Activated T-helper 1 cell treated with anti-CD3 and anti-CD28 coated beads, Interleukin-12 subunit alpha, Interleukin-12 subunit beta, Interleukin-2, Interleukin-4 antibody, amounts not matched to agents 30 ng/mL and 10 ng/mL and 1 ng/mL, durations not matched to agents 14 hours and 24 hours and 36 hours (primary cell): ENCODE results near the gene CLEC4C. TPM values are rescaled to one million over a fixed set of nuclear protein-coding genes. Genes with fewer than 3 reads are reported as not detected.

Experiments
- DNase-seq: peaks from one replicate; pipeline ENCODE4 v3.0.0; 2021; ENCODE audit warnings: low spot score
- H3K27ac Mint-ChIP-seq: one replicate; pipeline ENCODE4 v1.8.0; 2021; ENCODE audit warnings: mild to moderate bottlenecking, mixed read lengths
- H3K27me3 Mint-ChIP-seq: one replicate; pipeline ENCODE4 v1.8.0; 2022; ENCODE audit warnings: mild to moderate bottlenecking, moderate library complexity, mixed read lengths; ENCODE audit not compliant: insufficient read depth
- H3K36me3 Mint-ChIP-seq: one replicate; pipeline ENCODE4 v1.8.0; 2021; ENCODE audit warnings: low read depth, mixed read lengths
- H3K4me1 Mint-ChIP-seq: one replicate; pipeline ENCODE4 v1.8.0; 2021; ENCODE audit warnings: low read depth, mixed read lengths
- H3K4me3 Mint-ChIP-seq: one replicate; pipeline ENCODE4 v1.8.0; 2021; ENCODE audit warnings: mild to moderate bottlenecking, moderate library complexity, mixed read lengths
- H3K9me3 Mint-ChIP-seq: one replicate; pipeline ENCODE4 v1.8.0; 2021; ENCODE audit warnings: mixed read lengths
- intact Hi-C: fragments of 100-400 bp; cut with micrococcal nuclease; formaldehyde crosslinking; loops from one replicate; pipeline ENCODE4 v1.15.1; 2024
- total RNA-seq: library from RNA; stranded (reverse); gene quantifications from 2 replicates; pipeline ENCODE4 v1.2.3, GENCODE V29; 2022

Gene CLEC4C
- total RNA-seq, 1 donor from 2014 or later = not detected

DNA sequence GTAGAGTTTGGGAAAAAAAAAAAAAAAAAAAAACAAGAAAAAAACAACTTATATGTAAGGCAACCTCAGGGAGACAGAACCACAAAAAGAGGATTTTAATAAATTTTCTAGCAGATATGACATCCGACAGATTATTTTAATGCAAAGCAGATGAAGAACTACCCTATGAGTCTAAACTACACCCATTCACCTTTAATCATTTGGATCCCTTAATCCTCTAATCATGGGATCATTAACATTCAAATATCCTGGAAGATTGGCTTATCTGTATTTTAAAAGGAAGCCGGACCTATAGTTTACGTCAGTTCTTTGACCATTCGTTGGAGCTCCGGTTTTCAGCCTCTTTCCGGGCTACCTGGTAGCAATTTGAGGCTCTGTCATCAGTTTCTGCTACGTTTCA is 36.0 kb downstream of the CLEC4C start, which contains the start of gene DPPA3:
Gene DPPA3, plus strand, starts transcription at position 301 of the 400 bp plus-strand sequence. CDS start 138 bp downstream, outside the sequence.
- Mint-ChIP-seq H3K27ac (no peak within 1 kb of the TSS), H3K27me3 (no peaks in the 10 kb centered on the region), H3K4me1 (no peaks in the 10 kb centered on the region), H3K9me3 (no peaks in the 10 kb centered on the region), H3K36me3 (no peaks in the 10 kb centered on the region), H3K4me3 (no peak within 1 kb of the TSS)
- DNase-seq = no peak
- intact Hi-C loops = no loop called here

DNA sequence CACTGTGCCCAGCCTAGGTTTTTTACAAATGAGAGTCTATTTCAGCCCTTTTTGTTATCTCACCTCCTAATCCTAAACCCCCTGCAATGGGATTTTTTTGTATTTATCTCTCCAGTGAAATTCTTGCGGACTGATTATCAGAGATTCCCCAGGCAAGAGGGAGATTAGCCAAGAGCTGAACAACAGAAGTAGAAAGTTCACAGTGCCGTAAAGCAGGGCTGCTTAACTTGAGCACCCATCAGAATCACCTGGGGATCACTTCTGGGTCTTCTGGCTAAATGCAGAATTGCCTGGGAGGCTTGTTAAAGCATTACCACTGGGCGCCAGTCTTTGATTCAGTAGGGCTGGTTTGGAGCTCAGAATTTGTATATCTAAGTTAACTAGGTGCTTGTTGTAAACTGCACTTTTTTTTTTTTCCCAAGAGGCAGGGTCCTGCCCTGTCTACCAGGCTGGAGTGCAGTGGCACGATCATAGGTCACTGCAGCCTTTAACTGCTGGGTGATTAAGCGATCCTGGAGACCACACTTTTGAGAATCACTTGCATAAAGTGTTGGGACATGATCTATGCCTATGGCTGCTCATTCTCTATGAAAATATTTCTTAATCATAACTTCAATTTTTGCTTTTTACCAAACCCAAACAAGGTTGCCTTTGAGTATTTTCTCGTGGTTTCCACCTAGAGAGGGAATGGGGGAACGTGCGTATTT is 37.1 kb downstream of the CLEC4C start:
- no peaks in the 10 kb centered on the region for H3K4me1 Mint-ChIP-seq
- no peak for DNase-seq
- H3K4me3 Mint-ChIP-seq = no peak overlapping the region
- intact Hi-C loops = no loop called here
- no peaks in the 10 kb centered on the region for H3K9me3 Mint-ChIP-seq
- no peaks in the 10 kb centered on the region for H3K27me3 Mint-ChIP-seq
- H3K36me3 Mint-ChIP-seq = no peaks in the 10 kb centered on the region
- H3K27ac Mint-ChIP-seq = no peak overlapping the region

- H3K27ac Mint-ChIP-seq = no peak overlapping the region
- peaks cover 2% of the 10 kb centered on the region for H3K27me3 Mint-ChIP-seq
- intact Hi-C loops = no loop called here
- no peaks in the 10 kb centered on the region for H3K36me3 Mint-ChIP-seq
- no peak overlapping the region for H3K4me3 Mint-ChIP-seq
- no peaks in the 10 kb centered on the region for H3K9me3 Mint-ChIP-seq
- no peaks in the 10 kb centered on the region for H3K4me1 Mint-ChIP-seq
- no peak for DNase-seq
Observed at GRCh38 chr12:7705846-7706245, 41.3 kb downstream of the CLEC4C start.

DNA sequence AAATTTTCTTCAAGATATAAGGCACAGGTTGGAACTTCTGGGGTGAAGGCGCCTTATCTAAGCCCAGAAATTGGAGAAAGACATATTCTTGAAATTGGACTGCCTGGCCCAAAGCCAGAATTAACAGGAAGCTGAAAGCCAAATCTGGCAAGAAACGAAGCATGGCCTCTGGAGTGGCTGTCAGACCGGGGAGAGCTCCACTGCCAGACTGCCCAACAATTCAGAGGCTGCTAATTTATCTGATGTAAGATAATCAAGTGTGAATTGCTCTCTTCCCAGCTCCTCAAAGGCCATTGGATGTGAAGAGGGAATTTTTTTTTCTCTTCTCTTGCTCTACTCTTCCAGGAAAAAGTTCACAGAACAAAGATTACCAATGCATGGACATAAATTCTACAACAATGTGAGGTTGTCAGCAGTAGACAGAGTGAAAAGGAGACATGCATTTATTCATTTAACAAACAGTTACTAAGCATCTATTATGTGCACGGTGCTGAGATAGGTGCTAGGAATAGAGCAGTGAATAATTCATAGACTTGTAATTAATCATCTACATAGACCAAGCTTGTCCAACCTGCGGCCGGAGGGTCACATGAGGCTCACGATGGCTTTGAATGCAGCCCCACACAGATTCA is 51.5 kb downstream of the CLEC4C start, which contains the start of gene GDF3:
Gene GDF3, minus strand, starts transcription at position 210 of the 632 bp plus-strand sequence. Its CDS starts 47 bp downstream, at position 163.
- Mint-ChIP-seq H3K9me3 (no peaks in the 10 kb centered on the region), H3K4me1 (no peaks in the 10 kb centered on the region), H3K27ac (no peak within 1 kb of the TSS), H3K4me3 (no peak within 1 kb of the TSS), H3K36me3 (no peaks in the 10 kb centered on the region), H3K27me3 (peaks cover 12% of the 10 kb centered on the region)
- no peak for DNase-seq
- intact Hi-C loops = no loop called here

GRCh38 chr12:7695237-7695560 is 52.0 kb downstream of the CLEC4C start:
- H3K4me3 Mint-ChIP-seq = no peak overlapping the region
- peaks cover 12% of the 10 kb centered on the region for H3K27me3 Mint-ChIP-seq
- no peaks in the 10 kb centered on the region for H3K4me1 Mint-ChIP-seq
- H3K27ac Mint-ChIP-seq = no peak overlapping the region
- intact Hi-C loops = no loop called here
- DNase-seq = no peak
- no peaks in the 10 kb centered on the region for H3K36me3 Mint-ChIP-seq
- H3K9me3 Mint-ChIP-seq = no peaks in the 10 kb centered on the region

- Mint-ChIP-seq H3K27me3 (peaks cover 12% of the 10 kb centered on the region), H3K27ac (no peak overlapping the region), H3K4me1 (no peaks in the 10 kb centered on the region), H3K36me3 (no peaks in the 10 kb centered on the region), H3K9me3 (no peaks in the 10 kb centered on the region), H3K4me3 (no peak overlapping the region)
- DNase-seq = no peak
- intact Hi-C loops = no loop called here
Observed at GRCh38 chr12:7694556-7695236, 52.5 kb downstream of the CLEC4C start.

- peaks cover 12% of the 10 kb centered on the region for H3K27me3 Mint-ChIP-seq
- no peak overlapping the region for H3K4me3 Mint-ChIP-seq
- H3K4me1 Mint-ChIP-seq = no peaks in the 10 kb centered on the region
- H3K9me3 Mint-ChIP-seq = no peaks in the 10 kb centered on the region
- intact Hi-C loops = no loop called here
- no peaks in the 10 kb centered on the region for H3K36me3 Mint-ChIP-seq
- no peak overlapping the region for H3K27ac Mint-ChIP-seq
- DNase-seq = no peak
Observed at GRCh38 chr12:7693793-7694192, 53.4 kb downstream of the CLEC4C start.

DNA sequence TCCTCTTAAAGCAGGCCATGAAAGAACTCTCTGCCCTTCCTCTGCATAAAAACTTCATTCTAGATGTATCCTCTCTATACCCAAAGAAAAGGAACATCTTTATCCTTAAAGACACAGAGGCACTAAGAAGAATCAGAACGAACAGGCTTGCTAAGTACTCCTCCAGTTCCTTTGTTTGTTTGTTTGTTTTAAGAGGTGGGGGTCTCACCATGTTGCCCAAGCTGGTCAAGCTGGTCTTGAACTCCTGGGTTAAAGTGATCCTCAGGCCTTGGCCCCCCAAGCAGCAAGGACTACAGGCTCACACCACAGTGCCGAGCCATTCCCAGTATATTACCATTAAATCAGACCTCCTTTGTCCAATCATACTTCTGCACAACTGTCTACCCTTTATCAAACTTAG is 65.6 kb downstream of the CLEC4C start:
- H3K36me3 Mint-ChIP-seq = no peaks in the 10 kb centered on the region
- peaks cover 7% of the 10 kb centered on the region for H3K27me3 Mint-ChIP-seq
- H3K4me3 Mint-ChIP-seq = no peak overlapping the region
- H3K9me3 Mint-ChIP-seq = no peaks in the 10 kb centered on the region
- H3K4me1 Mint-ChIP-seq = peaks cover 13% of the 10 kb centered on the region
- DNase-seq = no peak
- intact Hi-C loops = no loop called here
- no peak overlapping the region for H3K27ac Mint-ChIP-seq

Other genes with a start within 250 kb of the CLEC4C start
- not detected in 2 replicates for gene CD163, start 243.6 kb downstream of the CLEC4C start, total RNA-seq
- gene APOBEC1, start 81.5 kb downstream of the CLEC4C start, total RNA-seq = not detected in 2 replicates
- gene GDF3, start 51.6 kb downstream of the CLEC4C start, total RNA-seq = not detected in 2 replicates
- gene DPPA3, start 35.9 kb downstream of the CLEC4C start, total RNA-seq = not detected in 2 replicates
- not detected in 2 replicates for gene NANOGNB, start 17.8 kb upstream of the CLEC4C start, total RNA-seq
- not detected in 2 replicates for gene NANOG, start 42.0 kb upstream of the CLEC4C start, total RNA-seq
- gene SLC2A14, start 125.5 kb upstream of the CLEC4C start, total RNA-seq = 0.10 TPM in 1 of 2 replicates, not detected in the other
- 226 and 234 TPM in 2 replicates for gene SLC2A3, start 188.8 kb upstream of the CLEC4C start, total RNA-seq